GM19468 (cell line): Measurements from ENCODE around the gene NBPF11.
"Not testable (repeated sequence)": the region's sequence is repeated elsewhere in the genome, so short reads cannot be mapped to it uniquely, and the experiment has no call there.

Experiments used
- ATAC-seq: cut with Tn5 transposase; IDR thresholded peaks from one replicate; pipeline ENCODE4 v1.9.1; 2021; ENCODE audit warnings: mild to moderate bottlenecking, moderate library complexity, moderate number of reproducible peaks; ENCODE audit not compliant: unreplicated experiment; ENCODE audit errors: extremely low read depth

Gene NBPF11

GRCh38 chr1:148151371-148151819 lies 686 bp downstream of the NBPF11 start:
- not testable (repeated sequence) for ATAC-seq

GRCh38 chr1:148150945-148151344 lies 1.1 kb downstream of the NBPF11 start:
- not testable (repeated sequence) for ATAC-seq

GRCh38 chr1:148150014-148150413 lies 2.1 kb downstream of the NBPF11 start:
- not testable (repeated sequence) for ATAC-seq

GRCh38 chr1:148149050-148149815 lies 2.8 kb downstream of the NBPF11 start:
- ATAC-seq, result not testable (repeated sequence)

GRCh38 chr1:148147052-148147838 lies 4.8 kb downstream of the NBPF11 start:
- not testable (repeated sequence) for ATAC-seq

- not testable (repeated sequence) for ATAC-seq
These were observed 5.7 kb downstream of the NBPF11 start for GRCh38 chr1:148146191-148146997.

- ATAC-seq, result not testable (repeated sequence)
These were observed 8.9 kb downstream of the NBPF11 start for GRCh38 chr1:148143223-148143622.

GRCh38 chr1:148141936-148142335 lies 10.1 kb downstream of the NBPF11 start:
- not testable (repeated sequence) for ATAC-seq

GRCh38 chr1:148138606-148139005 lies 13.5 kb downstream of the NBPF11 start:
- not testable (repeated sequence) for ATAC-seq

- ATAC-seq, result not testable (repeated sequence)
These were observed 29.7 kb downstream of the NBPF11 start for GRCh38 chr1:148122341-148122740.

- ATAC-seq, result not testable (repeated sequence)
These were observed 31.7 kb downstream of the NBPF11 start for GRCh38 chr1:148120395-148120794.

GRCh38 chr1:148095732-148096131 lies 56.3 kb downstream of the NBPF11 start:
- not testable (repeated sequence) for ATAC-seq

- not testable (repeated sequence) for ATAC-seq
These were observed 65.9 kb downstream of the NBPF11 start for GRCh38 chr1:148086196-148086595.

- not testable (repeated sequence) for ATAC-seq
These were observed 70.9 kb downstream of the NBPF11 start for GRCh38 chr1:148081205-148081604.

GRCh38 chr1:148078632-148079519 lies 73.2 kb downstream of the NBPF11 start:
- not testable (repeated sequence) for ATAC-seq

GRCh38 chr1:148078090-148078489 lies 74.0 kb downstream of the NBPF11 start:
- not testable (repeated sequence) for ATAC-seq

- not testable (repeated sequence) for ATAC-seq
These were observed 74.6 kb downstream of the NBPF11 start for GRCh38 chr1:148077458-148077857.

GRCh38 chr1:148073392-148073791 lies 78.7 kb downstream of the NBPF11 start:
- not testable (repeated sequence) for ATAC-seq

GRCh38 chr1:148068606-148069005 lies 83.5 kb downstream of the NBPF11 start:
- ATAC-seq, result not testable (repeated sequence)
